SK-N-SH (cell line): ENCODE measurements around the gene CISH.

Experiments used
- CTCF ChIP-seq: fragments of 200-600 bp; sonication (generic); IDR thresholded peaks from 2 replicates; pipeline ENCODE4 v1.6.1; 2017; ENCODE audit warnings: antibody characterized with exemption, mild to moderate bottlenecking, moderate library complexity
- EP300 ChIP-seq, 2 experiments: IDR thresholded peaks; 2 replicates each; pipeline versions ENCODE4 v1.4.0 to v1.6.1; 2012; ENCODE audit warnings: borderline replicate concordance in 1 of 2, low read depth in 1 of 2, low read length in 1 of 2
- GABPA ChIP-seq: IDR thresholded peaks from 2 replicates; pipeline ENCODE4 v1.4.0; 2012; ENCODE audit warnings: low read depth, mild to moderate bottlenecking
- YY1 ChIP-seq: IDR thresholded peaks from 2 replicates; pipeline ENCODE4 v1.4.0; 2012; ENCODE audit warnings: low read depth, mild to moderate bottlenecking

- TF ChIP-seq CTCF (no peak), GABPA (no peak), EP300 (IDR thresholded peaks at IDR 0.05; ENCODE audit: borderline replicate concordance in 1 of 2, low read depth in 1 of 2, low read length in 1 of 2) (no peak), YY1 (no peak)
Measured at GRCh38 chr3:50584391-50584790, 27.2 kb downstream of the CISH start.
